Muscle of arm (tissue), 12 donors: ENCODE data around the gene KRR1. TPM values are rescaled to one million over a fixed set of nuclear protein-coding genes. Genes with fewer than 3 reads are reported as not detected.
"Not testable (repeated sequence)": the region's sequence is repeated elsewhere in the genome, so short reads cannot be mapped to it uniquely, and the experiment has no call there.

Experiments
- DNase-seq: peaks from one replicate; pipeline ENCODE4 v3.0.0-alpha.2; 2013
- polyA plus RNA-seq, 12 donors: library from polyadenylated mRNA; unstranded; fragments of 120-200 nt; gene quantifications; one replicate each; pipeline ENCODE4 v1.2.1, GENCODE V29; 2013; ENCODE audit not compliant: insufficient read length in 12 of 12

Gene KRR1
- polyA plus RNA-seq, 12 donors = 52.0 to 100 (median 63.7) TPM

DNA sequence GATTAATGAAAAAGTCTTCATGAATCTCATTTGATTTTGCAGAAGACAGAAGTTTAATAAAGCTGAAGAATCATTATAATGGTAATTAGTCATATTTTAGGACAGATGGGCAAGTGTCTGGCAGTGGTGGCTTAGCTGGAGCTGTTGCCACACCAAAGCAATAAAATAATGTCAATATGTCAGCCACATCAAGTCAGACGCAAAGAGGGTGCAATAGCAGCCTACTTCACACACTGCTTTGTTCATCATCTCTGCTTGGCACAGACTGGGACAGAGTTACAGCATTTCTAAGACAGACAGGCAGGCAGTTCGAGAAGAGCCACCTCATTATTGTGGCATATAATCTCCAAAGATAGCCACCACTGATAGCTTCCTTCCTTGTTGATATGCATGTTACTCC, 16.9 kb upstream of the KRR1 start:
- DNase-seq = no peak

DNA sequence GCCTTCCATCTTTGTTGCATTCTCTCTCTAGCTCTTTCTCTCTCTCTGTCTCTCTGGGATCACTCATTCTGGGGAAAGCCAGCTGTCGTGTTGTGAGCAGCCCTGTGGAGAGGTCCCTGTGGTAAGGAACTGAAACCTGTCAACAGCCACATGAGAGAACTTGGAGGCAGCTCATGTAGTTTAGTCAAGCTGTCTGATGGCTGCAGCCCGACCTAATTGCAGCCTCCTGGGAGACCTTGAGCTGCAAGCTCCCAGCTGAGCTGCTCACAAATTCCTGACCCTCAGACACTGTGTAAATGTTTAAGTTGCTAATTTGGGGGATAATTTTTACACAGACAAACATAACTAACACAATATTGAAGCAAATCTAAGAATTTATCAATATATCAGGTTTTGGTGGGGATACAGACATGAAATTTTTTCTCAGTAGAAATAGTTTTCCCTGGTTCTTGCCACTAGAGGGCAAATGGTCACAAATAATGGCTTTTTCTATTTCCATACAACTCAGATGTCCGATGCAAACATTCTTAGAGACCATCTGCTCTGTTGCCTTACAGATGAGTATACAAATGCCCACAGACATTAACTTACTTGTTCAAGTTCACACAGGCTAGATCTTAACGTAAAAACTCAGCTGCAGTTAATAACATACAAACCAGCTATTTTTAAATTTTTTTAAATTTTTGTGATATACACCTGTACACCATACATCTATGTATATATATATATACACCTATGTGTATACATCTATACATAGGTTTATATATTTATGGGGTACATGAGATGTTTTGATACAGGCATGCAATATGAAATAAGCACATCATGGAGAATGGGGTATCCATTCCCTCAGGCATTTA, 15.5 kb upstream of the KRR1 start:
- peak; percentile 60 for DNase-seq

DNA sequence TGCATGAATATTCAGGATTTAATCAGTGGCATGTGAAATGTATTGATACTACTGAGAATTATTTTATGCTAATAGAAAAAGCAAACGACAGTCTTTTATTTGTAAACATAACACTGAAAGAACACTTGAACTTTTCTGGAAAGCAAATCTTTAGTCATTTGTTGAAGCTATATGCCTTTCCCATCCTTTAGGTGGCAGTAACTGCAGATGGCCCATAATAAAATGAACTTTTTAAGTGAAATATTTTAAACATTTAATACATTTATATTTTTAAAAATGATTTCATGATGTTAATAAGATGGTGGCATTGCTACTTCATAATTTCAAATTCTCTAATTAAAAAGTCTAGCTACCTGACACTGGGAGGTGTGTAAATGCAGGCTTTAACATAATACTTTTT, 13.9 kb upstream of the KRR1 start:
- DNase-seq = no peak

DNA sequence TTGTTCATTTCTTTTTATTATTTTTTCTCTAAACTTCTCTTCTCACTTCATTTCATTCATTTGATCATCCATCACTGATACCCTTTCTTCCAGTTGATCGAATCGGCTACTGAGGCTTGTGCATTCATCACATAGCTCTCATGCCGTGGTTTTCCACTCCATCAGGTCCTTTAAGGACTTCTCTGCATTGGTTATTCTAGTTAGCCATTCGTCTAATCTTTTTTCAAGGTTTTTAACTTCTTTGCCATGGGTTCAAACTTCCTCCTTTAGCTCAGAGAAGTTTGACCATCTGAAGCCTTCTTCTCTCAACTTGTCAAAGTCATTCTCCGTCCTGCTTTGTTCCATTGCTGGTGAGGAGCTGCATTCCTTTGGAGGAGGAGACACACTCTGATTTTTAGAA, 10.7 kb upstream of the KRR1 start:
- not testable (repeated sequence) for DNase-seq

DNA sequence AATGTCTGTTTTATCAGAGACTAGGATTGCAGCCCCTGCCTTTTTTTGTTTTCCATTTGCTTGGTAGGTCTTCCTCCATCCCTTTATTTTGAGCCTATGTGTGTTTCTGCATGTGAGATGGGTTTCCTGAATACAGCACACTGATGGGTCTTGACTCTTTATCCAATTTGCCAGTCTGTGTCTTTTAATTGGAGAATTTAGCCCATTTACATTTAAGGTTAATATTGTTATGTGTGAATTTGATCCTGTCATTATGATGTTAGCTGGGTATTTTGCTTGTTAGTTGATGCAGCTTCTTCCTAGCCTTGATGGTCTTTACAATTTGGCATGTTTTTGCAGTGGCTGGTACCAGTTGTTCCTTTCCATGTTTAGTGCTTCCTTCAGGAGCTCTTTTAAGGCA, 9.8 kb upstream of the KRR1 start:
- not testable (repeated sequence) for DNase-seq

DNA sequence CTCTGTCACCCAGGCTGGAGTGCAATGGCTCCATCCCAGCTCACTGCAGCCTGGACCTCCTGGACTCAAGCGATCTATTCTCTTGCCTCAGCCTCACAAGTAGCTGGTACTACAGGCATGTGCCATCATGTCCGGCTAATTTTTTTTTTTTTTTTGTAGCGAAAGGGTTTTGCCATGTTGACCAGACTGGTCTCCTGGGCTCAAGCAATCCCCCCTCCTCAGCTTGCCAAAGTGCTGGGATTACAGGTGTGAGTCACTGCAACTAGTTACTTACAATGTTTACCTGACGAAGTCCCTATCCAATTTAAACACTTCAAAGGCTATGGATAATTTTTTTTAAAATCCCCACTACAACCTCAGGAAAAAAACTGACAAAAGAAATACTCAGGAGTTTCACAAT, 1.8 kb downstream of the KRR1 start:
- no peak for DNase-seq

DNA sequence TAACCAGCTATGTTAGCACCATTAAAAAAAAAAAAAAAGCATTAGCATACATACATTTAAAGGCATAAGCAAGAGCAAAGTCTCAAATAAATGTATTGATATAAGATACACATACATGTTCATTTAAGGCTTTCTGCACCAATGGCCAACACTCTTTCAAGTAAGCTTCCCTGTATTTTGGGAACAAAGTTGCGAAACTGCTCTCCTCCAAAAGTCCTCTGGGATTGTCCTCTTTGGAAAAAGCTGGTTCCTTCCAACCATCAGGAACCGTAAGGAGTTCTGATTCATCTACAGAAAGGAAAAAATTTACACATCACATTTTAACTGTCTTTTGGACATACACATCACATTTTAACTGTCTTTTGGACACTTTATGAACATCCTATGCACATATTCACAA, 3.2 kb downstream of the KRR1 start:
- no peak for DNase-seq

DNA sequence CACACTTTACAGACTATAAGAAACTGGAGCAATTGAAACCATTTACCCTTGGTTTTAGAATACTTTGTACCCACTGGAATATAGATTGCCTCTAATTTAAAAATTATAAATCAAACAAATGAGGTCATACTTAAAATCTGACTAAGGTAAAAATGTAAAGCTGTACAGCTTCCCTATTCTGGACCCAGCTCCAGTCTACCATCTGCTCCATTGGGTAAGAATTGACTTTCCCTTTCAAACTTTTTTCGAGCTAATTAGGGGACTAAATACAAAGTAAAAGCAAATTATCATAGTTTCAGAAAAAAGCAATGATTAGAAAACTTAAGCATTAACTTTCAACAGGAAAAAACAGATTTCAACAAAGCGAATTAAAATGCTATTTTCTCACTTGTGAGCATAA, 4.3 kb downstream of the KRR1 start:
- DNase-seq = no peak

DNA sequence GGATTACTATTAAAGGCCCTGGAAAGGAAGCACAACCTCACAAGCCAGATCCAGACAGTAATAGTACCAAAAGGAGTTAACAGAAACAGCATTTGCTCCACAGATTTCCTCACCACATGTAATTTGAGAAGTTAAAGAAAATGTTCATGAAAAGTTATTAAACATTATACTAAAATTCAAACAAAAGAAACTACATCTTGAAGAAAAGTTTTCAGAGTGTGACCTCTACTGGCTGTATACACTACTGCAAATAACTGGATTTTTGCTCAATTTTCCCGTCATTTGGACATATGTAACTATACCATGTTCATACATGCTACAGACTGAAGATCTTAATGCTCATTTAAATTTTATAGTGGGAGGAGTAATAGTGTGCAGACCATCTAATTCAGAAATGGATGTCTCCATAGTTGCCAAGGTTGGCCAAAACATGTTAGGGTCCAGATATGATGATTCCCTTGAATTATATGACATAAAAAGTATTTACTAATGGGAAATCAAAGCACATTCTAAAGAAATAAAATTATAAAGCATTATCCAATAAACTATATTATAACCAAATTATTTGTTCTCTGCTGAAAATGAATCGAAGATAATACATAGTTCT, 5.6 kb downstream of the KRR1 start:
- DNase-seq = peak; percentile 19

DNA sequence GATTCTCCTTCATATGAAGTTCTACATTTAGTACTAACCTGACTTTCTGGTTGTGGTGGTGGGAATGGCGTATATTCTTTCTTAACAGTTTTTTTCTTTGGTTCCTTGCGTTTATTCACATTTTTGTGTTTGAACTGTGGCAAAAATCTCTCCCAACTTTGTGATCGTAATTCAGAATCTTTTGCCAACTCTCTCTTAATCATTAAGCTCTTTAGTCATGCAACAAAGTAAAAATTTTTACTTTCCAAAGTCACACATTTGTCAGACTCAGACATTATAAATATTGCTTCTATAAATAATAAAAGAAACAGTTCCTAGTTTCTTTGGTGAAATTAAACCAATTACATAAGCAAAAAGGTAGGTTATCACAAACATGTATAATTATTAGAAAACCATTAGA, 7.5 kb downstream of the KRR1 start:
- DNase-seq = no peak

DNA sequence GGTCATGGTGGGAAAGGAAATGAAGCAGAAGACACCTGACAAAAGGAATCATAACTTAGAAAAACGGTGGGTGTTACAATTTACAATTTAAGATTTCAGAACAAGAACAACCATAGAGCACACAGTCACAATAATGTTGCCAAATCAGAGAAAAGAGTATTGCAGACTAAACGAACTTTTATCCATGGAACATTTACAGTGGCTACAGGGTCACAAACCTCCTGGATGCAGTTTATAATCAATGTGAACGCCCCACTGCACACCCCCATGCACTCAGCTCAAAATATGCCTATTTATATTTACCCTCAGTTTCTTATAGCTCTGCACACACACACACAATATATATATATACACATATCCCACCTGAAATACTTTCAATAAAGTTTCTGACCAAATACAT, 8.0 kb downstream of the KRR1 start:
- DNase-seq = no peak

DNA sequence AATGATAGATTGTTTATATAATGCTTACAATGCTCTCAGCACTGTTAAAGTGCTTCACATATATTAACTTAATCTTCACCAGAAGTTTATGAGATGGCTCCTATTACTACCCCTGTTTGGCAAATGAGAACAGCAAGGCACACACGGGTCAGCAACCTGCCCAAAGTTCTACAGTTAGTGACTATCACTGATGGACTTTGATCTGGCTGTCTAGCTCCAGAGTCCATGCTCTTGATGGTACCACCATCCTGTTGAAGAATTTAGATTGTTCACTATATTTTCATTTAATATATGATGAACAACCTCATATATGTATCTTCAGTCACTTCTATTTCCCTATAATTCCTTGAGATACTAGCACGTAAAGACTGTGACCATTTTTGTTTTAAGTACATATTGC, 20.2 kb downstream of the KRR1 start:
- no peak for DNase-seq

DNA sequence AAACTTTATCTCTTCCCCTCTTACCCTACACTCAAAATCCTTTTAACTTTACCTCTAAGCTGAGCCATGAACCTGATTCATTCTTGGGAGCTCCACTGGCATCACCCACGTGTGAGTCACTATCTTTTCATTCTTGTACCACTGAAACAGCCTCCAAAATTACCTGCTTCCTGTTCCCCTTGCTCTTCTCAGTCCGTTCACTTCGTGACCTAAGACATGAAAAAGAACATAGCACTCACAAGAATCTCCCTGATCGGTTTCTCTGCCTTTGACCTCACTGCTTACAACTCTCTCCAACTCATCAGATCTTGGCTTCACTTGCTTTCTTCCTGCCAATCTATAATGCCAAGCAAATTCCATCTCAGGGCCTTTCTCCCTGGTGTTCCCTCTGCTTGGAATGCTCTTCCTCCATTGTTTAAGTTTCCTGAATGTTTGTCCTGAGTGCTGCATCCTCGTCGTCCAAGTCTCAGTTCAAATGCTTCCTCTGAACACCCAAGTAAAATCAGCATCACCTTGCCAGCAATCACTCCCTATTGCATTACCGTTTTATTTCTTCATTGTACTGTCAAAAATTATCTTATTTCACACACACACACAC, 21.7 kb downstream of the KRR1 start:
- DNase-seq = no peak

DNA sequence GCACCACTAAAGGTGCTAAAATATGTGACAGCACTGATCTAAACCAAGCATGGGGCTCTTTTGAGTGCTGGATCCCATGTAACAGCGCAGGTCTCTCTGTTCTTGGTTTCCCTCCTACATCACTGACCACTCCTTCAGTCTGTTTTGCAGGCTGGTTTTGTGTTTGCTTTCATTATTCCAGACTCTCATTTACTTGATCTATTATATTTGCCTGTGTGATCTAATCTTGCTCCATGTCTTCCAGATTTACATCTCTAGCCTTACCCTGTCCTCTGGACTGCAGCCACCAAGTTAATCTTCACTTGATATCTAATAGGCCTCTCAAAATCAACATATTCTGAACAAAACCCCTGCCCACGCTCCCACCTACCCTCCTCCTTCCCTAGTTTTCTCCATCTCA, 22.2 kb downstream of the KRR1 start:
- DNase-seq = no peak

DNA sequence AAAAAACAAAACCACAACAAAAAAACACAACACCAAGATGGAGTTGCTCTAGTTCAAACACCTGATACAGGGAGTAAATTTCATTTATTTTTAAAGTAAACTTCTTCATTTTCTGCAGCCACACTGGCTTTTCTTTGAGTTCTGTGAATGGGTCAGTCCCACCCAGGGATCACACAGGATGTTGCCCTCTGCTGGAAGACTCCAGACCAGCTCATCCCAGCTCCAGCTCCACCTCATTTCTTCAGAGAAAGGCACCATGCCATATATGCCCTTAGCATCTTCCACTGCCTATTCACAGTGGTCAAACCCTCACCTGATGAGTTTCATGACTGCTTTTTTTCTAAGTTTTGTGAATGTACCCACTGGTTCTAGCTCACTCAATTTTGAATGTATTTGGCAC, 22.9 kb downstream of the KRR1 start:
- no peak for DNase-seq

DNA sequence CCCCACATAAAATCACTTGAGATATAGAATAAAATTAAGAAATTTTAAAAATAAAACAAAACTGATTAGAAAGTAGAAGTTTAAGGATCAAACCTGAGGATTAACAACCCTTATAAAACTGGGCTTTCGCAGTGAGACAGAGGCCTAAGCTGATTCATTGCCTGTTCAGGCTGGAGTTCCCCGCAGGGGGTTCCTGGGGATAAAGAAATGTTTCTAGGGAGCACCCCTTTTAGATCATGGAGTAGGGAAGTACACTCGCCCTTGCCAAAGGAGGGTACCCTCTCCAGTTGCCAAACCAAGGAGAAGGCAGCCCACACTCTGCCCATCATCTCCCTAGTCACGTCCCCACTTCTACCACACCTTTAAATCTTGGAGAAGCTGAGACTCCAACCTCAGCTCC, 24.1 kb downstream of the KRR1 start:
- DNase-seq = no peak

DNA sequence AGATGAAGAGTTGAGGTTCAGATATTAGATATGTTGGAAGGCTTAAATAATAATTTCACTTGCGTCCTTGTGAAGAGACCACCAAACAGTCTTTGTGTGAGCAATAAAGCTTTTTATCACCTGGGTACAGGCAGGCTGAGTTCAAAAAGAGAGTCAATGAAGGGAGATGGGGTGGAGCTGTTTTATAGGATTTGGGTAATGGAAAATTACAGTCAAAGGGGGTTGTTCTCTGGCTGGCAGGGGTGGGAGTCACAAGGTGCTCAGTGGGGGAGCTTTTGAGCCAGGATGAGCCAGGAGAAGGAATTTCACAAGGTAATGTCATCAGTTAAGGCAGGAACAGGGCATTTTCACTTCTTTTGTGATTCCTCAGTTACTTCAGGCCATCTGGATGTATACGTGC, 27.0 kb downstream of the KRR1 start:
- not testable (repeated sequence) for DNase-seq

DNA sequence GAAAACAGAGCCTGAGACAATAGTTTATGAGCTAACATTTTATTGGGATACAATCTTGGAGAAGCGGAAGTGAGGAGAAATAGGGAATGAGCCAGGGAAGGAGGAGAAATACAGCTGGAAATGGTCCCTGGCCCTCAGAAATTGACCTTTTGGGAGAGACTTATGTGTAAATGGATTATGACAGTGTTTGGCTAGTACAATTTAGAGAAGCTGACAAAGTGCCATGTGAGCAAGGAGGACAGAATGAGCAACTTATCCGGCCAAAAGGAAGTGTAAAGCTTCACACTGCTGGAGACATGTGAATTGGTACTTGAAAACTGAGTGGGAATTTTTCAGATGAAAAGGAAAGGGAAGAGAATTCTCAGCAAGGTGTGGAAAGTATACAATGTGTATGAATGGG, 28.0 kb downstream of the KRR1 start:
- no peak for DNase-seq

DNA sequence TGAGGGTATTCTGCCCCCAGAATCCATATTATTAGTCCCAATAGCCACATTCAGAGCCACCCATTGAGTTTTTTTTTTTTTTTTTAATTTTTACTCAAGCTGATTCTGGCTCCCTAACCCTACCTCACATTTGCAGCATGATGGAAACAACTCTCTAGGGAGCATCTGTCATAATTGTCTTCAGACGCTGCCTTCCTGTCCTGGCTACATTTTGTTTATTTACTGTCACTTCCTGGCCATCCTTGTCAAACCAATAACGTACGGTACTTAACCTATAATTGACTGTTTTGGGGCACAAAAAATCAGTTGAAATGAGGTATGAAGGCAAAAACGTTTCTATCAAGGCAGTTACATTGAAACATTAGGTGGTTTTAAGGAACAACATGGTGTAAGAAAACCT, 28.8 kb downstream of the KRR1 start:
- DNase-seq = no peak

DNA sequence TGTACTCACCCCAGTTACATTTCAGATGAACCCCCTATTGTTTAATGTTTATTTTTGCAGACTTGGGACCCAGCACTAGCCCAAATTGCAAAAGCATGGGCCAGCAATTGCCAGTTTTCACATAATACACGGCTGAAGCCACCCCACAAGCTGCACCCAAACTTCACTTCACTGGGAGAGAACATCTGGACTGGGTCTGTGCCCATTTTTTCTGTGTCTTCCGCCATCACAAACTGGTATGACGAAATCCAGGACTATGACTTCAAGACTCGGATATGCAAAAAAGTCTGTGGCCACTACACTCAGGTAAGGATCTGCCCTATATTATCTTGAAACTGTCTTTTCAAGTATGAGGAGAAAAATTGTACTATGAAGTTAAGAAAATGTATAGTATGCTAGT, 29.6 kb downstream of the KRR1 start:
- no peak for DNase-seq

DNA sequence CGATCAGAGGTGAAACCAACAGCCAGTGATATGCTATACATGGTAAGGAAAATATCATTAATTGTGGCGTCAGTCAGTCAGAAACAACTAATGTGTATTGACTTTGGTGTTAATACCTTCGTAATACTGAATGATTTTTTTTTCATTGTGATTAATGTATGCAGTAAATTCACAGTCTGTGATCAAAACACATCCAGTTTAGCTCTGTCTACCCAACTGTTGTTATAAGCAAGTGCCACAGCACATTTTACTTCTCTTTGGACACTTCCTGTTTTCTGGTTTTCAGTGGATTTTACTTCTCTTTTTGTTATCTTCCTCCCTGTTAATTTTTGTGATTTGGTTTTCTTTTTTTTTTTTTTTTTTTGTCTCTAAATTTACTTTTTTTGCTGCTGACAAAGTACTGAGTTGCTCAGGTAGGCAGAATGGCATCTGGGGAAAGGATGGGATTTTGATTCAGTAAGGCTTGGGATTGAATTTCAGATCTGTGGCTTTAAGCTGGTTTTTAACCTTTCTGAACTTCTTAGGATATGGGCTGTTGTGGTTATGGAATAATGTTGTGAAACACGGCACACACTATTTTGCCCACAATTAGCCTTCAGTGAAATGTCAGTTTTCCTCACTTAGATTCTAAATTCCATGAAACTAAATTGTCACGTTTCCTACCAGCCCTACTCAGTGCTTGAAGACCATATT, 30.2 kb downstream of the KRR1 start:
- DNase-seq = no peak

DNA sequence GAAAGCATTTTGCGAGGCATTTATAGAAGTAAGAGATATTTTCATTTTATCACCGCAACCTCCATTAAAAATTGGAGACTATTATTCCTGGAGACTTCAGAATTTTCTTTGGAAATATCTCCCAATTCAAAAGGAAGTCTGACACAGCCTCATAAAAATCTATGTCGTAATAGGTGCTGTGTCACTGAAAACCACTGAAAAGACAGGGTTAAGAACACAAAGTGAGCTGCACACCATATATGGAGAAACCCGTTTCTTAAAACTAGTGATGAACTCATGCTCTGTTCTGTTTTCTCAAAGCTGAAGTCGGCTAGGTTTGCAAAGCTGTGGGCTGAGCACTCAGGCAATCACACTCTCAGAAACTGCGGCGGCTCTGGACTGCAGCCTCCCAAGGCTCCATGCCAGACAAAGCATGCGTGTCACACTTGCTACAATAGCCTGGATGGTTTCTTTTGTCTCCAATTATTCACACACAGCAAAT, 30.9 kb downstream of the KRR1 start, which contains the start of gene GLIPR1:
Gene GLIPR1 (plus strand): TSS at position 287 of the 481 bp plus-strand sequence. CDS start 126 bp downstream, at position 413.
- DNase-seq = peak; percentile 66
